IgD-negative memory B cell (primary cell): ENCODE measurements around the gene LCP1. TPM values are rescaled to one million over a fixed set of nuclear protein-coding genes. Genes with fewer than 3 reads are reported as not detected.
A peak's percentile ranks its signal among the peaks of the same experiment; 100 is the strongest.

Experiments
- H3K27ac Mint-ChIP-seq, 3 donors: one replicate each; pipeline ENCODE4 v1.8.0; 2020 to 2022; ENCODE audit warnings: mild to moderate bottlenecking in 3 of 3, mixed read lengths in 3 of 3, moderate library complexity in 1 of 3
- H3K27me3 Mint-ChIP-seq: one replicate; pipeline ENCODE4 v1.8.0; 2021; ENCODE audit warnings: mixed read lengths
- H3K36me3 Mint-ChIP-seq: one replicate; pipeline ENCODE4 v1.8.0; 2020; ENCODE audit warnings: mild to moderate bottlenecking, mixed read lengths
- H3K4me1 Mint-ChIP-seq, 3 donors: one replicate each; pipeline ENCODE4 v1.8.0; 2020 to 2022; ENCODE audit warnings: mixed read lengths in 3 of 3, mild to moderate bottlenecking in 1 of 3
- H3K4me3 Mint-ChIP-seq, 4 donors: one replicate each; pipeline ENCODE4 v1.8.0; 2020 to 2022; ENCODE audit warnings: mild to moderate bottlenecking in 4 of 4, mixed read lengths in 4 of 4, moderate library complexity in 3 of 4
- H3K9me3 Mint-ChIP-seq, 3 donors: one replicate each; pipeline ENCODE4 v1.8.0; 2020 to 2021; ENCODE audit warnings: mixed read lengths in 3 of 3, mild to moderate bottlenecking in 1 of 3
- polyA plus RNA-seq: library from polyadenylated mRNA; unstranded; fragments of 300-500 nt; fragmentation: Illumina TruSeq; gene quantifications from one replicate; pipeline ENCODE4 v1.2.3, GENCODE V29; 2021

Gene LCP1
- polyA plus RNA-seq, 1 donor from 2014 or later = 835 TPM

DNA sequence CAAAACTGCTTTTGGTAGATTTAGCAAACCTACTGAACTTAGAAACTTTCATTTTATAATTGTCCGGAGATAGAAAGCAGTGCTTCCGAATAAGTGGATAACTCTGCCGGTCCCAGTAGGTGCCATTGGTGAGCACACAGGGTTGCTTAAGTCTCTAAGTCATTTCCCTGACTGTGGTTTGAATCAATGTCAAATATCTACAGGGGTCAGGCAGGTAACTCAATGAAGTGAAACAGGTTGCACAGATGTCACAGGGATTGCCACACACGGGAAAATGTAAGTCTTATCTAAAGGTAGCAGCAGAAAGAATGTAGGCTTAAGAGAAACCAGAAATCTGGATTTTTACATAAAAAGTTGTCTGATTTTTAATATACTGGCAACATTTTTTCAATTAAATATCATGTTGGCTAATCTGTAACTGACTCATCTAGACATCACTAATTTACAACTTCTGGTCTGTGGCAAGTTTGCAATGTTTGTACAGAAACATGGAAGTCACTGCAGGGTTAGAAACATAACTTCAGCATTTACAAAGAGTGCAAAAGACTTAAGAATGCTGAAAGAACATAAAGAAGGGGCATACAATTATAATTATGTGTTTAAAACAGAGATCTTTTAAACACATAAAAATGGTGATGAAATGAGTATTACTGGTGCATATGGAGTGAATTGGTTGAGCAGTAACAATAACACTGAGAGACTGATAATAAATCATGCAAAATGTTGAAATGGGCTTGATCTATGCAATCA lies 15.5 kb upstream of the LCP1 start:
- Mint-ChIP-seq H3K27me3 (no peaks in the 10 kb centered on the region), H3K4me3 (no peak overlapping the region), H3K9me3 (no peaks in the 10 kb centered on the region), H3K27ac (no peak overlapping the region), H3K36me3 (peaks cover 2% of the 10 kb centered on the region), H3K4me1 (peaks cover 15 to 19% (median 17%) of the 10 kb centered on the region in 3 donors)

GRCh38 chr13:46195016-46195415 lies 13.0 kb upstream of the LCP1 start:
- no peak overlapping the region for H3K4me3 Mint-ChIP-seq
- no peaks in the 10 kb centered on the region for H3K27me3 Mint-ChIP-seq
- peaks cover 5 to 6% (median 5%) of the 10 kb centered on the region in 3 donors for H3K4me1 Mint-ChIP-seq
- no peak overlapping the region for H3K27ac Mint-ChIP-seq
- no peaks in the 10 kb centered on the region for H3K9me3 Mint-ChIP-seq
- peaks cover 2% of the 10 kb centered on the region for H3K36me3 Mint-ChIP-seq

- no peaks in the 10 kb centered on the region for H3K4me1 Mint-ChIP-seq
- H3K27ac Mint-ChIP-seq = no peak overlapping the region
- peaks cover 2% of the 10 kb centered on the region for H3K36me3 Mint-ChIP-seq
- H3K4me3 Mint-ChIP-seq = no peak overlapping the region
- H3K27me3 Mint-ChIP-seq = no peaks in the 10 kb centered on the region
- no peaks in the 10 kb centered on the region for H3K9me3 Mint-ChIP-seq
Measured at GRCh38 chr13:46192412-46192811, 10.4 kb upstream of the LCP1 start.

- no peaks in the 10 kb centered on the region for H3K36me3 Mint-ChIP-seq
- peak overlapping the region in 1 of 3 donors; percentile 98 for H3K27ac Mint-ChIP-seq
- H3K9me3 Mint-ChIP-seq = no peaks in the 10 kb centered on the region
- H3K27me3 Mint-ChIP-seq = no peaks in the 10 kb centered on the region
- peaks cover 20 to 35% (median 29%) of the 10 kb centered on the region in 3 donors for H3K4me1 Mint-ChIP-seq
- no peak overlapping the region for H3K4me3 Mint-ChIP-seq
Measured at GRCh38 chr13:46185634-46186033, 3.7 kb upstream of the LCP1 start.

GRCh38 chr13:46184277-46184699 lies 2.3 kb upstream of the LCP1 start:
- H3K27ac Mint-ChIP-seq = peak overlapping the region; percentile 97 to 99 (median 98)
- no peaks in the 10 kb centered on the region for H3K27me3 Mint-ChIP-seq
- no peaks in the 10 kb centered on the region for H3K36me3 Mint-ChIP-seq
- H3K4me1 Mint-ChIP-seq = peaks cover 23 to 35% (median 29%) of the 10 kb centered on the region in 3 donors
- no peaks in the 10 kb centered on the region for H3K9me3 Mint-ChIP-seq
- H3K4me3 Mint-ChIP-seq = peak overlapping the region; percentile 97 to 99 (median 98)

DNA sequence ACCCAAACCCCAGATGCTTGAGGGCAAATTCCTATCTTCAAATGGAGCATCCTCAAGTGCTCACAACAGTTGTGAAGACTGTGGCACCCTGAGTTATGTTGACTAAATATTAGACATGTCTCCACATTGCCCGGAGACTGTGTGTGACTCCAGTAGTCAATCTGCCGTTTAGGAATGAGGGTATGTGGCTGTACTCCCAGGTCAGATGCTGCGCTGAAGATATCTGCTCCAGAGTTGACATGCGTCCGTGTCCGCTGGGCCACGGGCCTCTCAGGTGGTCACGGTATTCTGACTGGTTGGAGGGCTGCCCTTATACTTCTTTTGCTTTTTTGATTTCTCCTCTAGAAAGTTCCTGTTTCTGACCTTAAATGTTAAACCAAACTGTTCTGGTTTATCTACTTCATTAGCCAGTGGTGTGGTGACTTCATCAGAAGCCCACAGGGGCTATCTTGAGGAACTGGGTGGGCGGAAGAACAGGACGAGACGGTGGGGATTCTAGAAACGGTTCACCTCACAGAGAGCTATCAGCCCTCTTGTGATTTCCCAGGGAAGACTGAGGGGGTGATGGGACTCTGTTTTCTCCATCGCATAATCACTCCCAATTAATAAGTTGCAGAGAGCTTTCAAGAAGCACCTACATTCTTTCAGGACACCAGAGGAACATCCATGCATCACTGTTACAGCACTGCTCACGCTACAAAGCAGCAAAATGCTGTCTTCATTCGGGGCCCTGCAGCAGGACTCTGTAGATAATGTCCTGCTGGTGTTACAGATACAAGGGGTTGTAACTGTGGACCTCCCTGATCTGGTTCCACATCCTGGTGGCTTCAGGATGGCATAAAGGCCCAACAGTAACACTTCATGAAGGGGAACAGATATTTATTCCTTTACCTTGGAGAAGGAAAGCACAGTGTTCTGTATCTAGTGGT lies 1.3 kb upstream of the LCP1 start:
- peaks cover under 1% of the 10 kb centered on the region for H3K36me3 Mint-ChIP-seq
- peak overlapping the region; percentile 97 to 99 (median 98) for H3K4me3 Mint-ChIP-seq
- H3K9me3 Mint-ChIP-seq = no peaks in the 10 kb centered on the region
- H3K4me1 Mint-ChIP-seq = peaks cover 25 to 35% (median 32%) of the 10 kb centered on the region in 3 donors
- H3K27ac Mint-ChIP-seq = peak overlapping the region; percentile 97 to 99 (median 98)
- no peaks in the 10 kb centered on the region for H3K27me3 Mint-ChIP-seq

GRCh38 chr13:46182491-46182877 lies 507 bp upstream of the LCP1 start:
- peaks cover 33 to 40% (median 37%) of the 10 kb centered on the region in 3 donors for H3K4me1 Mint-ChIP-seq
- peak overlapping the region; percentile 97 to 99 (median 98) for H3K27ac Mint-ChIP-seq
- H3K27me3 Mint-ChIP-seq = no peaks in the 10 kb centered on the region
- H3K9me3 Mint-ChIP-seq = no peaks in the 10 kb centered on the region
- H3K36me3 Mint-ChIP-seq = peaks cover 3% of the 10 kb centered on the region
- peak overlapping the region; percentile 97 to 99 (median 98) for H3K4me3 Mint-ChIP-seq

DNA sequence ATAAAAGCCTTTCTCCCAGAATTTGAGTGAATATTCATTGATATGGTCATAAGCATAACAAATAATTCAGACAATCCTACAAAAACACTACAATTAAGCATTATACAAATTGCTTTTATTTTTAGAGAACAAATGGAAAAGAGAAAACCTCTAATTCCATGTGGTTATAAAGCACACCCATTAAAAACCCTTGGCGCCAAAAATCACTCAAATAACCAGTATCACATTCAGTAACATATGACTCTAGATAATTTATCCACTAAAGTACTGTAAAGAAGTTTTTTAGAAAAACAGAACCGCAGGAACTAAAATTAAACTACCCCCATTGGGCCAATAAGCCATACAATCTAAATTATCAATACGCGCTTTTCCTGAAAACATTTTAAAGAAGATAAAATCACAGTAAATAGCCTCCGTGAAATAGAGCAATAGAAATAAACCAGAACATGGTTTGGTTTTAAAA lies 569 bp downstream of the LCP1 start:
- peak overlapping the region; percentile 97 to 99 (median 98) for H3K4me3 Mint-ChIP-seq
- H3K27me3 Mint-ChIP-seq = no peaks in the 10 kb centered on the region
- H3K36me3 Mint-ChIP-seq = peaks cover 3% of the 10 kb centered on the region
- H3K4me1 Mint-ChIP-seq = peaks cover 38 to 48% (median 44%) of the 10 kb centered on the region in 3 donors
- peak overlapping the region; percentile 97 to 99 (median 98) for H3K27ac Mint-ChIP-seq
- H3K9me3 Mint-ChIP-seq = no peaks in the 10 kb centered on the region

DNA sequence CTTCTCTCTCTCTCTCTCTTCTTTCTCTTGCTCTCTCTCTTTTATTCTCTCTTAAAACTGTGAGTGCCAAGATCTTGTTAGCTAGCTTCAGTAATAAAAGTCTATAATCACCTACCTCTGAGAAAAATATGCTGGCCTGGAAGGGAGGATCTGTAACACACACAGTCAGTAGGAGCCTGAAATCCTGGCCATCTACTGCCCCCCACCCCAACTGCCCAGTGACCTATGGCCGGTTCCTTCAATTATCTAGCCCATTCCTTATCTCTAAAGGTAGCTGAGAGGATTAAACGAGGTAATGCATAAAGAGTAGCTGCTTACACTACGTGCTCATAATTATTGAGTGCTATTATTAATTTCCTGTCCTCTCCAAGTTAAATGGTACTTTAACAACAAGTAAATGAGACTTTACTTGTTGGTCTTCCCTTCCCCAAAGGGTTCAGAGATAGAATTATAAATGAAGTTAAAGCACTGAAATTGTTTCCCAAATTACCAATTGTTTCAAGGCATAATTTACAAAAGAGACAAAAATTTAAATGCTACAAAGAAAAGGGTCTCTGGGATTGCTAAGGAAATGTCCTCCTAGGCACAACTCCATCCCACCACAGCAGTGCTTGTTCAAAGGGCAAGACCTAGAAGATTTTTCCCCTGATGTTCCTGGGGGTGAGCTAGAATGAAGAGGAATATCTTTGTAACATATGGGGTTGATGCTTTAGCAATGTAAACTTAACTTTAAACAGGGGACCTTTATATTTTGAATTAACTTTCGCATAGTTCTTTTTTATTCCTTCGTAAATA lies 1.8 kb downstream of the LCP1 start:
- H3K27ac Mint-ChIP-seq = peak overlapping the region; percentile 76 to 86 (median 81)
- H3K36me3 Mint-ChIP-seq = peaks cover 3% of the 10 kb centered on the region
- no peaks in the 10 kb centered on the region for H3K9me3 Mint-ChIP-seq
- H3K4me3 Mint-ChIP-seq = peak overlapping the region; percentile 97 to 99 (median 98)
- H3K4me1 Mint-ChIP-seq = peaks cover 46 to 54% (median 54%) of the 10 kb centered on the region in 3 donors
- no peaks in the 10 kb centered on the region for H3K27me3 Mint-ChIP-seq

GRCh38 chr13:46179491-46179908 lies 2.5 kb downstream of the LCP1 start:
- no peaks in the 10 kb centered on the region for H3K27me3 Mint-ChIP-seq
- peaks cover 3% of the 10 kb centered on the region for H3K36me3 Mint-ChIP-seq
- no peaks in the 10 kb centered on the region for H3K9me3 Mint-ChIP-seq

GRCh38 chr13:46178821-46179220 lies 3.2 kb downstream of the LCP1 start:
- Mint-ChIP-seq H3K36me3 (peaks cover 3% of the 10 kb centered on the region), H3K4me1 (peaks cover 48 to 52% (median 48%) of the 10 kb centered on the region in 3 donors), H3K27ac (peak overlapping the region in 2 of 3 donors; percentile 76 to 86), H3K27me3 (no peaks in the 10 kb centered on the region), H3K9me3 (no peaks in the 10 kb centered on the region), H3K4me3 (peak overlapping the region; percentile 97 to 99 (median 98))

More at GRCh38 chr13:46179491-46179908, 2.5 kb downstream of the LCP1 start:
- peak overlapping the region; percentile 97 to 99 (median 98) for H3K4me3 Mint-ChIP-seq
- H3K27ac Mint-ChIP-seq = peak overlapping the region; percentile 76 to 92 (median 86)
- peaks cover 49 to 54% (median 52%) of the 10 kb centered on the region in 3 donors for H3K4me1 Mint-ChIP-seq

- Mint-ChIP-seq H3K27ac (peak overlapping the region; percentile 69 to 87 (median 76)), H3K36me3 (peaks cover 3% of the 10 kb centered on the region), H3K27me3 (no peaks in the 10 kb centered on the region), H3K9me3 (no peaks in the 10 kb centered on the region), H3K4me3 (peak overlapping the region; percentile 76 to 88 (median 83)), H3K4me1 (peaks cover 48 to 52% (median 48%) of the 10 kb centered on the region in 3 donors)
Measured at GRCh38 chr13:46178143-46178542, 3.8 kb downstream of the LCP1 start.

GRCh38 chr13:46176756-46177155 lies 5.2 kb downstream of the LCP1 start:
- no peaks in the 10 kb centered on the region for H3K9me3 Mint-ChIP-seq
- peaks cover 1% of the 10 kb centered on the region for H3K27me3 Mint-ChIP-seq
- peaks cover 5% of the 10 kb centered on the region for H3K36me3 Mint-ChIP-seq
- H3K4me3 Mint-ChIP-seq = peak overlapping the region; percentile 76 to 88 (median 83)
- H3K4me1 Mint-ChIP-seq = peaks cover 42 to 59% (median 54%) of the 10 kb centered on the region in 3 donors
- peak overlapping the region; percentile 69 to 91 (median 76) for H3K27ac Mint-ChIP-seq

DNA sequence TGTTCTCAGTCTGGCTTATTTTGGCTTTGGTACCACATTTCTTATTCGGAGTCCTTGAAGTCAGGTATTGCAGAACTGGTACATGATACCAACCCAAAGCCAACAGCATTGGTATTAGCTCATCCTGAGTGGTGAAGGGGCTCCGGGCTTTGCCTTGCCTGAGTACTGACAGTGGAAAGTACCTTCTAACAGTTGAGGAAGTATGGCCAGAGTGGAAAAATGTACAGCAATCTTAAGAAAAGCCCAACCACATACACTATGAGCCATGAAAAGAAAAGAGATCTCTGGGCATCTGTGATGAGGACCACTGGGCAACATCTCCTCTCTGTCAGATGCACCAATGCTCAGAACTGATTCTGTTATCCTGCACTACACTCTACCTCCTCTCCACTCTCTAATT lies 8.3 kb downstream of the LCP1 start:
- Mint-ChIP-seq H3K27ac (peak overlapping the region; percentile 86 to 91 (median 90)), H3K4me1 (peaks cover 70 to 85% (median 81%) of the 10 kb centered on the region in 3 donors)

More for the DNA sequence above, 8.3 kb downstream of the LCP1 start:
- H3K36me3 Mint-ChIP-seq = peaks cover 7% of the 10 kb centered on the region
- H3K4me3 Mint-ChIP-seq = peak overlapping the region; percentile 38 to 87 (median 74)
- peaks cover 1% of the 10 kb centered on the region for H3K27me3 Mint-ChIP-seq
- no peaks in the 10 kb centered on the region for H3K9me3 Mint-ChIP-seq
